Measurements from ENCODE around the gene EBNA1BP2. TPM values are rescaled to one million over a fixed set of nuclear protein-coding genes. Genes with fewer than 3 reads are reported as not detected.
"Not testable (repeated sequence)": the region's sequence is repeated elsewhere in the genome, so short reads cannot be mapped to it uniquely, and the experiment has no call there.

Gene EBNA1BP2
- total and polyA plus RNA-seq, 4 donors: 35.9 to 99.4 (median 58.4) TPM

GRCh38 chr1:43140583-43140982 lies 31.5 kb downstream of the EBNA1BP2 start:
- TF ChIP-seq, protein P1, sequence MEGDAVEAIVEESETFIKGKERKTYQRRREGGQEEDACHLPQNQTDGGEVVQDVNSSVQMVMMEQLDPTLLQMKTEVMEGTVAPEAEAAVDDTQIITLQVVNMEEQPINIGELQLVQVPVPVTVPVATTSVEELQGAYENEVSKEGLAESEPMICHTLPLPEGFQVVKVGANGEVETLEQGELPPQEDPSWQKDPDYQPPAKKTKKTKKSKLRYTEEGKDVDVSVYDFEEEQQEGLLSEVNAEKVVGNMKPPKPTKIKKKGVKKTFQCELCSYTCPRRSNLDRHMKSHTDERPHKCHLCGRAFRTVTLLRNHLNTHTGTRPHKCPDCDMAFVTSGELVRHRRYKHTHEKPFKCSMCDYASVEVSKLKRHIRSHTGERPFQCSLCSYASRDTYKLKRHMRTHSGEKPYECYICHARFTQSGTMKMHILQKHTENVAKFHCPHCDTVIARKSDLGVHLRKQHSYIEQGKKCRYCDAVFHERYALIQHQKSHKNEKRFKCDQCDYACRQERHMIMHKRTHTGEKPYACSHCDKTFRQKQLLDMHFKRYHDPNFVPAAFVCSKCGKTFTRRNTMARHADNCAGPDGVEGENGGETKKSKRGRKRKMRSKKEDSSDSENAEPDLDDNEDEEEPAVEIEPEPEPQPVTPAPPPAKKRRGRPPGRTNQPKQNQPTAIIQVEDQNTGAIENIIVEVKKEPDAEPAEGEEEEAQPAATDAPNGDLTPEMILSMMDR (IDR thresholded peaks at IDR 0.05; ENCODE audit: control extremely low read depth, extremely low read depth): no peak
- Histone ChIP-seq H3K9ac (ENCODE audit: insufficient read depth in 1 of 2, low read length in 2 of 2) (no peak overlapping the region), H3K36me3 (ENCODE audit: control insufficient read depth in 4 of 4, insufficient read depth in 4 of 4, low read length in 4 of 4) (no peaks in the 10 kb centered on the region), H3K4me3 (no peak overlapping the region), H3K4me1 (ENCODE audit: control insufficient read depth in 5 of 5, insufficient read depth in 5 of 5, low read length in 5 of 5) (peaks cover 0 to 2% (median 0%) of the 10 kb centered on the region in 5 donors), H3K9me3 (ENCODE audit: control insufficient read depth in 4 of 4, insufficient read depth in 3 of 4, low read length in 3 of 4) (peaks cover 0 to 3% (median under 1%) of the 10 kb centered on the region in 4 donors), H3K27me3 (ENCODE audit: control insufficient read depth in 3 of 3, insufficient read depth in 3 of 3, low read length in 2 of 3) (peaks cover 0 to 14% (median 0%) of the 10 kb centered on the region in 3 donors), H3K27ac (ENCODE audit: low read depth in 1 of 2, low read length in 1 of 2) (no peak overlapping the region)
- ATAC-seq (ENCODE audit: insufficient read depth, low FRiP score): no peak
- no peak for DNase-seq
- 93% methylated on average over 4 of the region's 4 CpGs for WGBS, 2 donors

- Histone ChIP-seq H3K9me3 (ENCODE audit: control insufficient read depth in 4 of 4, insufficient read depth in 3 of 4, low read length in 3 of 4) (peaks cover 0 to 3% (median under 1%) of the 10 kb centered on the region in 4 donors), H3K9ac (ENCODE audit: insufficient read depth in 1 of 2, low read length in 2 of 2) (no peak overlapping the region), H3K27me3 (ENCODE audit: control insufficient read depth in 3 of 3, insufficient read depth in 3 of 3, low read length in 2 of 3) (peaks cover 0 to 11% (median 0%) of the 10 kb centered on the region in 3 donors), H3K36me3 (ENCODE audit: control insufficient read depth in 4 of 4, insufficient read depth in 4 of 4, low read length in 4 of 4) (no peaks in the 10 kb centered on the region), H3K4me3 (no peak overlapping the region), H3K27ac (ENCODE audit: low read depth in 1 of 2, low read length in 1 of 2) (no peak overlapping the region), H3K4me1 (ENCODE audit: control insufficient read depth in 5 of 5, insufficient read depth in 5 of 5, low read length in 5 of 5) (peaks cover 0 to 2% (median 0%) of the 10 kb centered on the region in 5 donors)
- DNase-seq (no peak), ATAC-seq (ENCODE audit: insufficient read depth, low FRiP score) (no peak)
- TF ChIP-seq, protein P1 (IDR thresholded peaks at IDR 0.05; ENCODE audit: control extremely low read depth, extremely low read depth): no peak
Observed at GRCh38 chr1:43140010-43140409, 32.1 kb downstream of the EBNA1BP2 start.

DNA sequence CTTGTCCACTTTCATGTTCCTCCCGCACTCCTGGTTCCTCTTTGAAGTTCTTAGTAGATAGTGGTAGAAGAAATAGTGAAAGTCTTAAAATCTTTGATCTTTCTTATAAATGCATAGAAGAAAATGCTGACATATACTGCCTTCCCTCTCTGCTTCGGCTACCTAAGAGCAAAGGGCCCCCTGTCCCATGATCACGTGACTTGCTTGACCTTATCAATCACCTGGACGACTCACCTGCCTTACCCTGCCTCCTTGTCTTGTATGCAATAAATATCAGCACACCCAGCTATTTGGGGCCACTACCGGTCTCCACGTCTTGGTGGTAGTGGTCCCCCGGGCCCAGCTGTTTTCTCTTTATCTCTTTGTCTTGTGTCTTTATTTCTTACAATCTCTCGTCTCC lies 32.8 kb downstream of the EBNA1BP2 start:
- H3K4me1 ChIP-seq (ENCODE audit: control insufficient read depth in 5 of 5, insufficient read depth in 5 of 5, low read length in 5 of 5); H3K4me3 ChIP-seq; H3K27ac ChIP-seq (ENCODE audit: low read depth in 1 of 2, low read length in 1 of 2); H3K27me3 ChIP-seq (ENCODE audit: control insufficient read depth in 3 of 3, insufficient read depth in 3 of 3, low read length in 2 of 3); H3K9ac ChIP-seq (ENCODE audit: insufficient read depth in 1 of 2, low read length in 2 of 2); DNase-seq; ATAC-seq (ENCODE audit: insufficient read depth, low FRiP score); H3K36me3 ChIP-seq (ENCODE audit: control insufficient read depth in 4 of 4, insufficient read depth in 4 of 4, low read length in 4 of 4); H3K9me3 ChIP-seq (ENCODE audit: control insufficient read depth in 4 of 4, insufficient read depth in 3 of 4, low read length in 3 of 4): not testable (repeated sequence)
- WGBS, 2 donors: 90 to 91% methylated on average over 8 of the region's 8 CpGs

DNA sequence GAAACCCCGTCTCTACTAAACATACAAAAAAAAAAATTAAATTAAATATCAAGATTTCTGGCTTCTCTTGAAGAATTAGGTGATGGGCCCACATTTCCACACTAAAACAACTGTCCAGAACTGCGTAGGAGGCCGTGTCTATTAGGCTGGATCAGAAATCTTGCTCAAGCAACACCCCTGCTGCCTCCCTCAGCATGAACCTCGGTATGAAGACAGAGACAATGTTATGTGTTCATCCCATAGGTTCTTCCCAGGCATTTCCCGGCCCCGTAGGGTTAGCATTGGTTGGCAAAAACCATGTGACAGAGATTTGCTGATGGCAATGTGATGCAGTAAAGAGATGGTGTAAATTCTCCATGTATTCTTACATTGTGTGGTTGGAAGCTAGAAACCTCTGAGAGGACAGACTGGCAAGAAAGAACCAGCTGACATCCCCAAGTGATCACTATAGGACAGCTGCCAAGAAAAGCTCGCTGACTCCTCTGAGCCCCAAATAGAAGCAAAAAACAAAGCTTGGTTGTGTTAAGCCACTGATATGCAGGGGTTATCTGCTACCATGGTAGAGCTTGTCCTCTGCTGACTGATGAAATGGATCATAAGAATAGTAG lies 34.5 kb downstream of the EBNA1BP2 start:
- H3K4me3 ChIP-seq: no peak overlapping the region
- H3K9ac ChIP-seq (ENCODE audit: insufficient read depth in 1 of 2, low read length in 2 of 2): no peak overlapping the region
- ATAC-seq (ENCODE audit: insufficient read depth, low FRiP score) (no peak), DNase-seq (peak in 2 of 3 donors; percentile 6 to 24)
- no peaks in the 10 kb centered on the region for H3K36me3 ChIP-seq (ENCODE audit: control insufficient read depth in 4 of 4, insufficient read depth in 4 of 4, low read length in 4 of 4)
- H3K4me1 ChIP-seq (ENCODE audit: control insufficient read depth in 5 of 5, insufficient read depth in 5 of 5, low read length in 5 of 5): no peaks in the 10 kb centered on the region
- peaks cover 0 to 3% (median 0%) of the 10 kb centered on the region in 4 donors for H3K9me3 ChIP-seq (ENCODE audit: control insufficient read depth in 4 of 4, insufficient read depth in 3 of 4, low read length in 3 of 4)
- H3K27ac ChIP-seq (ENCODE audit: low read depth in 1 of 2, low read length in 1 of 2): no peak overlapping the region
- TF ChIP-seq, protein P1 (IDR thresholded peaks at IDR 0.05; ENCODE audit: control extremely low read depth, extremely low read depth): no peak
- H3K27me3 ChIP-seq (ENCODE audit: control insufficient read depth in 3 of 3, insufficient read depth in 3 of 3, low read length in 2 of 3): peaks cover 0 to 4% (median 0%) of the 10 kb centered on the region in 3 donors
- 86 to 91% methylated on average over 7 of the region's 7 CpGs for WGBS, 2 donors
